ENCODE measurements around the gene CLRN1. TPM values are rescaled to one million over a fixed set of nuclear protein-coding genes. Genes with fewer than 3 reads are reported as not detected.

Gene CLRN1, protein sequence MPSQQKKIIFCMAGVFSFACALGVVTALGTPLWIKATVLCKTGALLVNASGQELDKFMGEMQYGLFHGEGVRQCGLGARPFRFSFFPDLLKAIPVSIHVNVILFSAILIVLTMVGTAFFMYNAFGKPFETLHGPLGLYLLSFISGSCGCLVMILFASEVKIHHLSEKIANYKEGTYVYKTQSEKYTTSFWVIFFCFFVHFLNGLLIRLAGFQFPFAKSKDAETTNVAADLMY
- not detected for total RNA-seq
- long read RNA-seq, result 0 reads

DNA sequence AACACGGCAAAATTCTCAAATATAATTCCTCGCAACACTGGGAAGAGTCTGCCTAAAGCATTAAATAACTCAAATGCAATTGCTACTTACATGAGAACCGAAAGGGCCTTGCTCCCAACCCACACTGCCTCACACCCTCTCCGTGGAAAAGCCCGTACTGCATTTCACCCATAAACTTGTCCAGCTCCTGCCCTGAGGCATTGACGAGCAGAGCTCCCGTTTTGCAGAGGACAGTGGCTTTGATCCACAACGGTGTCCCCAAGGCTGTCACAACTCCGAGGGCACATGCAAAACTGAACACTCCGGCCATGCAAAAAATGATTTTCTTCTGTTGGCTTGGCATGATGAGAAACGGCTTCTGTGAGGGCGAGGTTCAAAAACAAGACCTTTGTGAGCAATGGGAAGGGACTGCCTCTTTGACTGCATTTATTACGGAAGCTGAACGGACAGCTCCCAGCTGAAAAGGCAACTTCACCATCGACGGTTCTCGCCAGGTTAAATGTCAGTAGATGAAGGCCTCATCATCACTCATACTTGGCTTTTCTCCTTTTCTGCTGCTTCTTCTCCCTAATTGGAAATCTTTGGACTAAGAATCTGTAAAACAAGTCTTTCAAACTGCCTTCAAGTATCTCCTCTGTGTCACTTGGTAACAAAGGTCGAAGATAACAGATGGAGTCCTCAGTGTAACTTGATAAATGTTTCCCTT is at the start of gene CLRN1:
Gene CLRN1, minus strand, starts transcription at position 362 of the 706 bp plus-strand sequence. Its CDS starts 19 bp downstream, at position 343.
- DNase-seq, result no peak

DNA sequence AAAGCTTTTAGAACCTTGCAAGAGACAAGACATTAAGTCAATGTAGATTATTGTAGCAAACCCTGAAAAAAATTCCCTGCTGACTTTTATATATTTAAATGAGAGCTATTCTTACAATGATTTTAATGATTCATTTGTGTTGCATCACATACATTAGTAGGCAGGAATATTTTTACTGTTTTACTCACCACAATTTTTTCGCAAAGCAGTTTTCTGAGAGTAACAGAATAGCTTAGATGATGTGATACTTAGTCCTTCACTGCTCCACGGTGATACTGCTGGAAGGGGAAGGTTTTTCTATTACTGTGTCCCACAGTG is 43.9 kb upstream of the CLRN1 start:
- H3K36me3 ChIP-seq, result no peaks in the 10 kb centered on the region
- H3K27me3 ChIP-seq (ENCODE audit: low read depth), result no peaks in the 10 kb centered on the region
- ATAC-seq (no peak), DNase-seq (no peak)
- no peaks in the 10 kb centered on the region for H3K4me1 ChIP-seq
- intact Hi-C loops (cut with DNase I), result no loop called here
- no peak overlapping the region for H3K4me3 ChIP-seq
- no peaks in the 10 kb centered on the region for H3K9me3 ChIP-seq
- TF ChIP-seq, protein P1, sequence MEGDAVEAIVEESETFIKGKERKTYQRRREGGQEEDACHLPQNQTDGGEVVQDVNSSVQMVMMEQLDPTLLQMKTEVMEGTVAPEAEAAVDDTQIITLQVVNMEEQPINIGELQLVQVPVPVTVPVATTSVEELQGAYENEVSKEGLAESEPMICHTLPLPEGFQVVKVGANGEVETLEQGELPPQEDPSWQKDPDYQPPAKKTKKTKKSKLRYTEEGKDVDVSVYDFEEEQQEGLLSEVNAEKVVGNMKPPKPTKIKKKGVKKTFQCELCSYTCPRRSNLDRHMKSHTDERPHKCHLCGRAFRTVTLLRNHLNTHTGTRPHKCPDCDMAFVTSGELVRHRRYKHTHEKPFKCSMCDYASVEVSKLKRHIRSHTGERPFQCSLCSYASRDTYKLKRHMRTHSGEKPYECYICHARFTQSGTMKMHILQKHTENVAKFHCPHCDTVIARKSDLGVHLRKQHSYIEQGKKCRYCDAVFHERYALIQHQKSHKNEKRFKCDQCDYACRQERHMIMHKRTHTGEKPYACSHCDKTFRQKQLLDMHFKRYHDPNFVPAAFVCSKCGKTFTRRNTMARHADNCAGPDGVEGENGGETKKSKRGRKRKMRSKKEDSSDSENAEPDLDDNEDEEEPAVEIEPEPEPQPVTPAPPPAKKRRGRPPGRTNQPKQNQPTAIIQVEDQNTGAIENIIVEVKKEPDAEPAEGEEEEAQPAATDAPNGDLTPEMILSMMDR (IDR thresholded peaks at IDR 0.05), result no peak
- H3K27ac ChIP-seq, result no peak overlapping the region

More for the DNA sequence above, at the start of gene CLRN1:
- Histone ChIP-seq H3K4me1 (no peaks in the 10 kb centered on the region), H3K9me3 (no peaks in the 10 kb centered on the region), H3K4me3 (no peak within 1 kb of the TSS), H3K36me3 (no peaks in the 10 kb centered on the region), H3K27me3 (ENCODE audit: low read depth) (no peaks in the 10 kb centered on the region), H3K27ac (no peak within 1 kb of the TSS)
- intact Hi-C loops (cut with DNase I), result no loop called here
- TF ChIP-seq, protein P1 (IDR thresholded peaks at IDR 0.05), result no peak
- ATAC-seq, result no peak

DNA sequence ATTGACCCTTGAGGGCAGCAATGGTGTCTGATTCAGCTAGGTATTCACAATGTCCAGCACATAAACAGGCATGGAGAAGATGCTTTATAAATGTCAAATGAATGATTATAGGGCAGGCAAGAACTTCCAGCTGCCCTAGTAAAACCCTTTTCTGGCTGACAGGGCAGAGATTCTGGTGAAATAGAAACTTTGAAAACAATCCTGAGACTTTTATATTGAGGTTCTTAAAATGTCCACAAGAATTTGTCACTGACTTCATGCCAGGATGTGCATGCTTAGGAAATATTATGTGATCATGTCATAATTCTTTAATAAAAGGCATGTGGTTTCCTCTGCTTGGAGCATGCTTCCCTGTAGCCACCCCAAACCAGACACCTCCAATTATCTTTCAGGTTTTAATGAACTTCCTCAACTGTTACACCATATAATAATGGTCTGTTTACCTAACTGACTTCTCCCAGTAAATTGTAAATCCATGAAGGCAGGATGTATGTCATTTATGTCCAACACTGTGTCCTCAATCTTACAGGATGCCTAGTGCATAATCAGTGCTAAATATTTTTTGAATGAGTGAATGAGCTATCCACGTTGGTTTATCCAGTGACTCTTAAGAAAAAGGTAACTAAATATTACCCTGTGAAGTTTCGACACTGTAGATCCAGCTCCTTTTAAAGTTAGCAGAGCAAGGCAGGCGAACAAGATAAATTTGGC is 43.4 kb upstream of the CLRN1 start:
- TF ChIP-seq, protein P1 (IDR thresholded peaks at IDR 0.05), result no peak
- H3K4me1 ChIP-seq, result no peaks in the 10 kb centered on the region
- H3K4me3 ChIP-seq, result no peak overlapping the region
- no peak for DNase-seq
- intact Hi-C loops (cut with DNase I), result no loop called here
- no peaks in the 10 kb centered on the region for H3K9me3 ChIP-seq
- no peak overlapping the region for H3K27ac ChIP-seq
- no peaks in the 10 kb centered on the region for H3K36me3 ChIP-seq
- no peak for ATAC-seq
- no peaks in the 10 kb centered on the region for H3K27me3 ChIP-seq (ENCODE audit: low read depth)

DNA sequence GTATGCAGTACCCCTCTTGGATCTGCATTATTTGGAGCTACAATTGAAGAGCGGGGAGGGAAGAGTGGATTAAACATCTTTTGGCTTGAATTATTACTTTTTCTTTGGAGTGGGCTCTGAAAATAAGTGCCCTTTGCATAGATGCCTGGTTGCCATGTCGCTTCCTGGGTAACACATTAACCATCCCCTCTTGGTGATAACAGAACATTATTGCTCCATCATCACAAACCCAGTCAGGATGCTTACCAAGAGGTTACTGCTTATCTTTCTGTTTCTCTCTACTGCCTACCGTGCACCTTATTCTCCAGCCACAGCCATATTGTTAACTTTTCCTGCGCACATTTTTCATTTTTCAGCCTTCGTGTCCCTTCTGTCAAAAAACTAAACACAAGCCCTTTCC is 42.7 kb upstream of the CLRN1 start:
- TF ChIP-seq, protein P1 (IDR thresholded peaks at IDR 0.05), result no peak
- no peaks in the 10 kb centered on the region for H3K9me3 ChIP-seq

DNA sequence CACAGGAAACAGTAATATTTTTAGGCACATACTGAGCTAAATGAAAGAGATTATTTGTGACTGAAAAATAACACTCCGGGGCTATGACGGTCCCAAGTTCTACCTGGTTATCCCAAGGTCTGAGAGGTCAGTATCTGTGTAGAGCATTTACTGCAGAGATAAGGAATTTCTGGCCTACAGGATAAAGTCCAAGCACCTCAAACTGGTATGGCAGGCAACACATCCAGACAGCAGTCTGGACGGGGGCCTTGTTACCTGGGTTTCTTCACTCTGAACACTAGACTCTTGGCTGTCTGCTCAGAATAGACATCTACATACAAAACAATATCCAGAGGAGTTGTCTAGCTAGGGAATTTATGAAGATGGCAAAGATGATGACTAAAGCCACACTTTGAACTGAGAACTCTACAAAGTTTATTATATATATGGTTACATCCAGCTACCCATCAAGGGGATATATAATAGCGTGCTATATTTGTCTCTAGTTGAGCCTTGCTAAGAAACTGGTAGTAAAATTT is 42.0 kb upstream of the CLRN1 start:
- ATAC-seq, result no peak
- H3K4me1 ChIP-seq, result no peaks in the 10 kb centered on the region
- intact Hi-C loops (cut with DNase I), result no loop called here
- TF ChIP-seq, protein P1 (IDR thresholded peaks at IDR 0.05), result no peak
- H3K27me3 ChIP-seq (ENCODE audit: low read depth), result no peaks in the 10 kb centered on the region
- H3K9me3 ChIP-seq, result no peaks in the 10 kb centered on the region
- no peaks in the 10 kb centered on the region for H3K36me3 ChIP-seq
- no peak overlapping the region for H3K4me3 ChIP-seq
- no peak for DNase-seq
- H3K27ac ChIP-seq, result no peak overlapping the region

More for the DNA sequence above, 42.7 kb upstream of the CLRN1 start:
- Histone ChIP-seq H3K4me3 (no peak overlapping the region), H3K27ac (no peak overlapping the region), H3K27me3 (ENCODE audit: low read depth) (no peaks in the 10 kb centered on the region), H3K36me3 (no peaks in the 10 kb centered on the region), H3K4me1 (no peaks in the 10 kb centered on the region)
- intact Hi-C loops (cut with DNase I), result no loop called here
- DNase-seq (no peak), ATAC-seq (no peak)

All from lower lobe of right lung (tissue), 2 donors.